HG02981 (cell line): ENCODE data around the gene KIDINS220.
A peak's percentile ranks its signal among the peaks of the same experiment; 100 is the strongest.

Experiments
- ATAC-seq: cut with Tn5 transposase; IDR thresholded peaks from one replicate; pipeline ENCODE4 v1.9.1; 2021; ENCODE audit warnings: mild to moderate bottlenecking, moderate library complexity; ENCODE audit not compliant: unreplicated experiment

The KIDINS220 gene

GRCh38 chr2:8805278-8806210 is 31.9 kb downstream of the KIDINS220 start:
- ATAC-seq: no peak

GRCh38 chr2:8803658-8804379 is 33.6 kb downstream of the KIDINS220 start:
- ATAC-seq: peak; percentile 97

- no peak for ATAC-seq
These were observed 34.7 kb downstream of the KIDINS220 start for GRCh38 chr2:8802741-8803140.

DNA sequence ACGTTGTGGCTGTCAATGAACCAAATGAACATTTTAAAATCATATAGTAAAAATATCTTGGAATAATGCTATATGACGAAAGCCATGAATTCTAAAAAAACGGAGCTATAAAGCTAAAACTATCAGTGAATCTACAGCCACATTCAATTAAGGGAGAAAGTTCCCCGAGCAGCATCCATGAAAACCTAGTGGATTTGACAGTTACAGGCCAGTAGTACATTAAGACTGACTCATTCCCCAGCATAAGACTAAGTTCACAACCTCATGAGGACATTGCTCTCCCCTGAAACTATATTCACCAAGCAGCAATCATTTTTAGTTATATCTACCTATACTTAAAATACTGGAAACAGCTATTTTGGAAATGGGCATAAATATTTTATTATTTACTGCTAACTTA is 36.6 kb downstream of the KIDINS220 start:
- ATAC-seq: no peak

DNA sequence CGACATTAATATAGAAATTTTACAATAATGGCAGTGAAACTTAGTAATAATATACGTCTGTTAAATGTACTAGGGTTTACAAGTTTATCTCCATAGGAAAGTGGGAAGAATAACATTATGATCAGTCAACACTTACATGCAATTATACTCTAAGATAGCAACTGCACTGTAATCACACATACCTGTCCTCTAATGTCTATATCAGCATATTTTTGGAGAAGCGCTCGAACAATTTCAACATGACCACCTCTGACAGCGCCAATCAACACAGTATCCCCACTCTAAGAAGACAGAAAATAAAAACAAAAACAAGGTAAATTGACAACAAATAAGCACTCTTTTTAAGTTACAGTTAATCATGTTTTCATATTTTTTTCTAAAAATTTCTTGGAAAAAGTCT is 37.2 kb downstream of the KIDINS220 start:
- no peak for ATAC-seq

DNA sequence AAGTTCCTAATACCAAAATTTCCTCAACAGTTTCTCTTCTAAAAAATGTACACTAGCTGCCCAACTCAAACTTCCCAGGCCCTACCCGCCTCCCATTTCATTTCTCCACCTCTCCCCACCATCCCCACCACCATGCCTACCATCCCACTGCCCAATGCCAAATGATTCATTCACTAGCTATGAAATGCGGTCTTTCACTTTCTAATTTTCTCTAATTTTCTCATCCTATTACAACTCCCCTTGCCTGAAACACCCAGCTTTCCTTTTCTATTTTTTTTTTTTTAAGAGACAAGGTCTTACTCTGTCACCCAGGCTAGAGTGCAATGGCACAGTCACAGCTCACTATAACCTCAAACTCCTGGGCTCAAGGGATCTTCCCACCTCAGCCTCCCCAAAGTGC is 38.4 kb downstream of the KIDINS220 start:
- no peak for ATAC-seq

DNA sequence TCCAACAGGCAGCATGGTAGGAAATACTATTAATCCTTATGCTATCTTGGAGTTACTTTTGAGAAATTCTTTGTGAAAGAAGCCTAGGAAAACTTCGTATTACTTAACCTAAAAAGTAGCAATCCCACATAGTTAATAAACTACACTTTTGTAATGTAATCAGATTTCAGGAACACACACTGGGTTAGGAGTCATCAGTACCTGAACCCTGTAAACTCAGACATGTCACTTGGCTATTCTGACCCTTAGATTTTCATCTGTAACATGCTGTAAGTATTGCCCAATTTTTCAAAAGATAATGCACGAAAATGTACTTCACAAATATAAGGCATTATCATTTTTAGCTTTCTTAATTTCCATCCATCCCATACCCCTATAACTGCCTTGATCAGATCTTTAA is 39.0 kb downstream of the KIDINS220 start:
- ATAC-seq: no peak

GRCh38 chr2:8797682-8798081 is 39.7 kb downstream of the KIDINS220 start:
- ATAC-seq: no peak

GRCh38 chr2:8796878-8797550 is 40.4 kb downstream of the KIDINS220 start:
- peak; percentile 68 for ATAC-seq

DNA sequence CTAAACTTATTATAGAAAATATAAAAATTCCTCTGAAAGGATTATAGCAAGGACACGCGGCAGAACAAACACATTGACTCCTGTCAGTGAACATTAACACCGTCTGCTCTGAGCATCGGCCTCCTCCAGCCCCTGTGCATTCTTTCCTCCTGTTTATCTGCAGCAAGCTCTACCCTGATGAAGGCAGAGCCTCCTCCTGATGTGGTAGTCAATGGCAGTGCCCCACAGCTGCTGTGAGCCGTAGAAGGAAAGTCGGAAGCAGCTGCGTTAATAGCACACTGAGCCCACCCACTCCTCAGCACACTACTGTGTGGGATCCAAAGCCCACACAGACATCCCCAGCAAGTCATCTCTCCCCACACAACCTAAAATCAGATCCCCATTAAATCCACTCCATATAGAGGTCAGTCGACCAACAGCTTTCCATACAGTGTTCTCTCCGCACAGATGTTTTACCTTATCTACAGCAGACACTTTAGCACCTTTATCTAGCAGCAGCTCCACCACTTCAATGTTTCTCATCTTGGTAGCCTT is 41.0 kb downstream of the KIDINS220 start:
- no peak for ATAC-seq

DNA sequence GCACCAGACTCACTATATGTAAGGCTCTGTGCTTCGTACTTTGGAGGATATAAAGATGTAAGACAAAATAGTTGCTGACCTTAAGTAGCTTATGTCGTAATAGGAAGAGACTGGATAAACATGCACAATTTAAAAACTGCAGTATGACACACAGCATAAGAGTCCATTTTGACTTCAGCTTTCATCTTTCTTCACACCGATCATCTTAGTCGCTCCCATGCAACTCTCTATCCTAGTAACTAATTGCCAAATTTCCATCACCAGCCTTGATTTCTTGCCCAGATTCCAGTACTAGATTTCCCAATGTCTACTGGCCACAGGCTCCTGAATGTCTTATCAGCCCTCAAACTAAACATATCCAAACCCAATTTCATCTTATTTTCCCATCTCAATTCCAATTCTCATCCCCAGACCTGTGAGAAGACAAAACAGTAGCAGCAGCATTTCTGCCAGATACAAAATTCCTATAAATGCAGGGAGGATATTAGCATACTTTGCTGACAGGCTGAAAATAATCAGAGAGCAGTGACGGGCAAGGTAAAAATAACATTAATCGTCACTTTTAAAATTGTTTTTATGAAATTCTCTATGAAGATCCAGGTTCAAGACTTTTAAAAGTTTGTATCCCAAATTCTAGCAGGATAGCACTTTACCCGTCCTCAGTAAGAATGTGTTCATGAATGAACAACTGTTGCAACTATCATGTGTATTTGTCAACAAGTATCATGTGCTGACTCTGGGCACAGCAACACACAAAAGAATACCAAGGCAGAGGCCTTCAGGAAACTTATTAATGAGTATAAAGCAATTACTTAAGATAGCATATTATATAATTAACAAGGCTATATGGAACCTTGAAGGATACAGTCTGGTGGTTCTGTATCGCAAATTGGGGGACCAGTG is 42.2 kb downstream of the KIDINS220 start:
- ATAC-seq: no peak

- ATAC-seq: no peak
These were observed 46.7 kb downstream of the KIDINS220 start for GRCh38 chr2:8790739-8791162.

DNA sequence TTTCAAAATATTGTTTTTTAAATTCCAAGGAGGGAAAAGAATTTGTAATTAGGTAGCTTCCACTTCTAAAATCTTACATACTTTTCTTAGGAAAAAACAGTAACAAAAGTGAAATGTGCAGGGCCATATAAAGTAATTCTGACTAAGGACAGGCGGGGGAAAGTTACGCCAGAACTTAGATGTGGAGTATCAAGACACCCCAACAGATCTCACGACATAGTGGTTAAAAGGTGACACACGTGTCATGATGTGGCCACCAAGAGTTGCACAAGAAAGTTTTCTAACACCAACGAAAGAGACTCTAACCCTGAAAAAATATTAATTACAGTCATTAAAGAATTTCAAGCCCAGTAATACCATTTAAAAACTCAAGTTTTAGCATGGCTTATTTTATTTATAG is 51.0 kb downstream of the KIDINS220 start:
- no peak for ATAC-seq

DNA sequence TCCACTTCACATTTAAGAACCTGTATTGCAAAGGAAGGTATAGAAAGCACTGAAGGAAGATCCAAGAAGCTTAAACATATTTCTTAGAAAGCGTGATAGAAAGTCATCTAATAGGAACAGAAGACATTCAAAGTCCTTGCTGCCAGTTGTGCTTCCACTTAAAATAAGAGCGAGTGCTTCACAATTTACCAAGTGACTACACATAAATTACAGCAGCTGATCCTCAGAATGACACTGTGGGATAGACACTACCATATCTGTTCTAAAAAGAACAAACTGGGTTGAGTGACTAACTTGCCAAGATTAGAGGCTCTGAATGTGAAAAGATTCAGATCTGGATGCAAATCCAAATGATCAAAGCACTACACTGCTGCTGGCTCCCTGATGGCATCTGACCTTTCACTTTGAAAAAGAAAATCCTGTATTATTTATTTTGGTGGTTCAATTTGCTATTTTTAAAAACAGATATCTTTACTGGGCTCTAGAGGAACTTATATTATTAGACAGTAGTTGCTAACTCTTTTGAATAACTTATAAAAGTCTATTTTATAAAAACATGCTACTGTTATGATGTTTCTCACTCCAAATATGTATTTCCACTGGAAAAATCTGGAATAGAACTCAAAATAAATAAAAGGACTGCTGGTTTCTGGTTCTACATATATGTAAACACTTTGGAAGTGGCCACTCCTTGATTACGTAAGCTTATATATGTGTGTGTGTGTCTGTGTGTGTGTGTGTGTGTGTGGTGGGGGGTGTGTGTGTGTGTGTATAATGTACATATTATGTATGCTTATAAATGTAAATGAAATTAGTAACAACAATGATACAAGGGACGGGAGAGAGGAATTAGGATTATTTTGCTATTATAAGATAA is 57.4 kb downstream of the KIDINS220 start:
- ATAC-seq: no peak

- no peak for ATAC-seq
These were observed 63.0 kb downstream of the KIDINS220 start for GRCh38 chr2:8774371-8774770.

DNA sequence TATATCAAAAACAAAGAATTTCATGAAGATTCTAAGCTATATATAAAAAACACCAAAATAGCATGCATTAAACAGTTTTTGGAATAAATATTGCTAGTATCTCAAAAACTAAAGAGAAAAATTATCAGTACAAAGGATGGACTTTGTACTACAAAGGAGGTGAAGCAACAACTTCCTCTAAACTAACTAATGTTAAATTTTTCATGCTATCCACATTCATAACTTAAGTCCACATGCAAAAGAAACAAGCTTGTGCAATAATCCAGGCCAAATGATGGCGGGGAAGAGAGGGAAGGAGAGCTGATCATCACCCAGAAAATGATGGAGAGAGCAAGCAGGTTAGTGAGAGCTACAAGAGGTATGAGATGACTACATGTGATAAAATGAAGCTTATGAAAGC is 70.1 kb downstream of the KIDINS220 start:
- no peak for ATAC-seq

DNA sequence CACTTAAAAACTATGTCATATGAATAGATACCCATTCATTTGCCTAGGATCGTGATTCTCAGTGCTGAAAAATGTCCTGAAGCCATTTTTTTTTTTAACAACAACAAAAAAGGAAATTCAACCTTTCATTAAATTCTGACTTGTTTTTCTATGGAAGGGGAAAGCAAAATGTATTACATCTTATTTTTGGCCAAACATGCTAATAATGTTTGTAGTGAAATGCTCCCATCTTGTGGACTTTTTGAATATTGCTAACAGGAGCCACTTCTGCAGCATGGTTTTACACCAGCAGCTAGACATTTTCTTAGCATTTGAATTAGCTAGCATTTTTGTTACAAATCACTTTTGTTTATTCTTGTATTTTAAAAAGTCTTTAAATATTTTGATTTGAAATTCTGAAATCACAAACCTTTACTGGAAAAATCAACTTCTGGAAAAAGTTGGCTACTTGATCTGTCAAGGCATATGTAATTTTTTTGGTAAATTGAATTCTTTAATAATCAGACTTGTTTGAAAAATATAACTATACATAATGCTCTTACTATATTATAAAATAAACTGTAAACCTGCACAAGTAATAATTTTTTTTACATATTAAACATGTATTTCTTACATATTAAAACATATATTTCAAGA is 75.8 kb downstream of the KIDINS220 start:
- ATAC-seq: no peak

DNA sequence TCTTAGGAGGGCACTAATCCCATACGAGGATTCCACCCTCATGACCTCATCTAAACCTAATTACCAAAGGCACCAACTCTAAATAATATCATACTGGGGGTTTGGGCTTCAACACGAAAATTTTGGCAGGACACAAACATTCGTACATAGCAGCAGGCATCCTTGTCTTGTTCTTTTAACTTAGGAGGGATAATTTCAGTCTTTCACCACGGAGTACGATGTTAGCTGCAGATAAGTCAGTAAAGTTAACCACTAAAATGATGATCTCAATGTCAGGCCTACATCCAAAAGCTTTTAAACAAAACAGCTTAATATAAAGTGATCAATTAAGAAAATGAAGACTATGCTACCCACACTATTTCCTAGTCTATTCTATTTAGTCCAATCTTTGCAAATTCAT is 80.7 kb downstream of the KIDINS220 start:
- no peak for ATAC-seq

GRCh38 chr2:8756230-8756629 is 81.2 kb downstream of the KIDINS220 start:
- ATAC-seq: no peak
